Measurements from ENCODE around the gene PLK5.
"Not testable (repeated sequence)": the region's sequence is repeated elsewhere in the genome, so short reads cannot be mapped to it uniquely, and the experiment has no call there.

DNA sequence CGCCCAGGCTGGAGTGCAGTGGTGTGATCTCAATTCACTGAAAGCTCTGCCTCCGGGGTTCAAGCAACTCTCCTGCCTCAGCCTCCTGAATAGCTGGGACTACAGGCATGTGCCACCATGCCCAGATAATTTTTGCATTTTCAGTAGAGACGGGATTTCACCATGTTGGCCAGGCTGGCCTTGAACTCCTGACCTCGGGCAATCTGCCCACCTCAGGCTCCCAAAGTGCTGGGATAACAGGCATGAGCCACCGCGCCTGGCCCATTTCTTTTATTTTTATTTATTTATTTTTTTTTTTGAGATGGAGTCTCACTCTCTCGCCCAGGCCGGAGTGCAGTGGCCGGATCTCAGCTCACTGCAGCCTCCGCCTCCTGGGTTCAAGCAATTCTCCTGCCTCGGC is 15.9 kb downstream of the PLK5 start:
- TF ChIP-seq, protein P1, sequence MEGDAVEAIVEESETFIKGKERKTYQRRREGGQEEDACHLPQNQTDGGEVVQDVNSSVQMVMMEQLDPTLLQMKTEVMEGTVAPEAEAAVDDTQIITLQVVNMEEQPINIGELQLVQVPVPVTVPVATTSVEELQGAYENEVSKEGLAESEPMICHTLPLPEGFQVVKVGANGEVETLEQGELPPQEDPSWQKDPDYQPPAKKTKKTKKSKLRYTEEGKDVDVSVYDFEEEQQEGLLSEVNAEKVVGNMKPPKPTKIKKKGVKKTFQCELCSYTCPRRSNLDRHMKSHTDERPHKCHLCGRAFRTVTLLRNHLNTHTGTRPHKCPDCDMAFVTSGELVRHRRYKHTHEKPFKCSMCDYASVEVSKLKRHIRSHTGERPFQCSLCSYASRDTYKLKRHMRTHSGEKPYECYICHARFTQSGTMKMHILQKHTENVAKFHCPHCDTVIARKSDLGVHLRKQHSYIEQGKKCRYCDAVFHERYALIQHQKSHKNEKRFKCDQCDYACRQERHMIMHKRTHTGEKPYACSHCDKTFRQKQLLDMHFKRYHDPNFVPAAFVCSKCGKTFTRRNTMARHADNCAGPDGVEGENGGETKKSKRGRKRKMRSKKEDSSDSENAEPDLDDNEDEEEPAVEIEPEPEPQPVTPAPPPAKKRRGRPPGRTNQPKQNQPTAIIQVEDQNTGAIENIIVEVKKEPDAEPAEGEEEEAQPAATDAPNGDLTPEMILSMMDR (IDR thresholded peaks at IDR 0.05): not testable (repeated sequence)
- not testable (repeated sequence) for TF ChIP-seq EZH2 (IDR thresholded peaks at IDR 0.05; ENCODE audit: borderline replicate concordance, insufficient read depth, low read depth, low read length, poor library complexity, severe bottlenecking)
